Frontal cortex (tissue), 4 donors: ENCODE results near the gene TNRC6A. TPM values are rescaled to one million over a fixed set of nuclear protein-coding genes. Genes with fewer than 3 reads are reported as not detected.
"Not testable (repeated sequence)": the region's sequence is repeated elsewhere in the genome, so short reads cannot be mapped to it uniquely, and the experiment has no call there.

Experiments
- DNase-seq, 2 donors: peaks; one replicate each; pipeline ENCODE4 v3.0.0; 2012; ENCODE audit warnings: low spot score in 2 of 2
- FAIRE-seq: peaks from 2 replicates; lab custom pipeline; 2012; peaks lifted over from hg19 to GRCh38; lab: Jason Lieb, UNC
- total RNA-seq: library from RNA; depleted of rRNA; stranded (reverse); fragments of >200 nt; gene quantifications from one replicate; pipeline ENCODE4 v1.2.3, GENCODE V29; 2014
- donor health status: control.
- donor health status: control.
- donor health status: control.

The TNRC6A gene
- total RNA-seq, 1 donor from 2014 or later: 53.8 TPM

GRCh38 chr16:24856871-24857270 lies 127.4 kb downstream of the TNRC6A start:
- not testable (repeated sequence) for FAIRE-seq, DNase-seq

- no peak for DNase-seq
- FAIRE-seq: no peak
These were observed 129.0 kb downstream of the TNRC6A start for GRCh38 chr16:24858219-24859041.

GRCh38 chr16:24861461-24861860 lies 132.0 kb downstream of the TNRC6A start:
- FAIRE-seq (no peak), DNase-seq (no peak)

GRCh38 chr16:24863582-24864437 lies 134.4 kb downstream of the TNRC6A start:
- FAIRE-seq (no peak), DNase-seq (no peak)

GRCh38 chr16:24869033-24869432 lies 139.6 kb downstream of the TNRC6A start:
- FAIRE-seq: no peak
- no peak for DNase-seq

GRCh38 chr16:24871891-24872290 lies 142.4 kb downstream of the TNRC6A start:
- no peak for FAIRE-seq
- no peak for DNase-seq

- DNase-seq (no peak), FAIRE-seq (no peak)
These were observed 143.6 kb downstream of the TNRC6A start for GRCh38 chr16:24873028-24873427.

GRCh38 chr16:24875466-24875865 lies 146.0 kb downstream of the TNRC6A start:
- no peak for FAIRE-seq
- no peak for DNase-seq

Other genes starting within 250 kb of the TNRC6A start
- gene RBBP6, start 190.1 kb upstream of the TNRC6A start, total RNA-seq: 35.5 TPM
- not detected for gene SLC5A11, start 116.3 kb downstream of the TNRC6A start, total RNA-seq